Measurements from ENCODE around the gene ACTL6B.

DNA sequence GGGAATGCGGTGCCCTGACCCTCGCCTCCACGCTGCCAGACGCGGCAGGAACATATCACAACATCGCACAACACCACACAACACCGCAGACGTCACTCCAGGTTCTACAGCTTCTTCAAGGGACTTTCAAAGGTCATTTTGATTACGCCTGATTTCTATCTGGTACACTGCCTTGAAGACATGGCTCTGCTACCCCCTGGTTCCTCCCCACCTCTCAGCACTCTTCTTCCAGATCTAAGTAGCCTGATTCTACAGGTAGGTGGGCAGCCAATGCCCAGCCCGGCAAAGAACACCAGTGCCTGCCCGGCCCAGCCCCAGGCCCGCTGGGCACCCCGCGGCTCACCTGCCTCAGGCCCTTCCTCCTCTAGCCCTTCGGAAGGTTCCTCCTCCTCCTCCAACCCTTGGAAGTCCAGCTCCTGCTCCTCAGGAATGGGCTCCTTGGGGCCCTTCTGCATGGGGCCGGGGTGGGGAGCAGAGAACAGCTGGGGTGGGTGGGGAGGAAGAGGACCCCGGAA lies 29.4 kb upstream of the ACTL6B start:
- TF ChIP-seq, protein P1, sequence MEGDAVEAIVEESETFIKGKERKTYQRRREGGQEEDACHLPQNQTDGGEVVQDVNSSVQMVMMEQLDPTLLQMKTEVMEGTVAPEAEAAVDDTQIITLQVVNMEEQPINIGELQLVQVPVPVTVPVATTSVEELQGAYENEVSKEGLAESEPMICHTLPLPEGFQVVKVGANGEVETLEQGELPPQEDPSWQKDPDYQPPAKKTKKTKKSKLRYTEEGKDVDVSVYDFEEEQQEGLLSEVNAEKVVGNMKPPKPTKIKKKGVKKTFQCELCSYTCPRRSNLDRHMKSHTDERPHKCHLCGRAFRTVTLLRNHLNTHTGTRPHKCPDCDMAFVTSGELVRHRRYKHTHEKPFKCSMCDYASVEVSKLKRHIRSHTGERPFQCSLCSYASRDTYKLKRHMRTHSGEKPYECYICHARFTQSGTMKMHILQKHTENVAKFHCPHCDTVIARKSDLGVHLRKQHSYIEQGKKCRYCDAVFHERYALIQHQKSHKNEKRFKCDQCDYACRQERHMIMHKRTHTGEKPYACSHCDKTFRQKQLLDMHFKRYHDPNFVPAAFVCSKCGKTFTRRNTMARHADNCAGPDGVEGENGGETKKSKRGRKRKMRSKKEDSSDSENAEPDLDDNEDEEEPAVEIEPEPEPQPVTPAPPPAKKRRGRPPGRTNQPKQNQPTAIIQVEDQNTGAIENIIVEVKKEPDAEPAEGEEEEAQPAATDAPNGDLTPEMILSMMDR (optimal IDR thresholded peaks at IDR 0.05 in 1 of 3, IDR thresholded peaks at IDR 0.05 in 1 of 3, conservative IDR thresholded peaks at IDR 0.05 in 1 of 3; ENCODE audit: extremely low read depth in 1 of 3, insufficient read depth in 2 of 3, low read length in 3 of 3): no peak
- TF ChIP-seq EZH2 (IDR thresholded peaks at IDR 0.05; ENCODE audit: low read length): no peak
